DOHH2 (cell line): ENCODE data around the gene DSCAM.

Experiments
- H3F3A ChIP-seq: fragments of 200-600 bp; sonication (generic), shearing (Covaris generic); 2 replicates; pipeline ENCODE4 v1.6.0; 2016; ENCODE audit warnings: antibody characterized with exemption, mild to moderate bottlenecking; ENCODE audit not compliant: control insufficient read depth, insufficient read depth
- H3K27ac ChIP-seq: fragments of 200-600 bp; sonication (generic); 2 replicates; pipeline ENCODE4 v1.5.1; 2014; ENCODE audit warnings: low read depth, mild to moderate bottlenecking, low read length, moderate library complexity
- H3K27me3 ChIP-seq: fragments of 200-600 bp; sonication (generic); 2 replicates; pipeline ENCODE4 v1.6.1; 2014; ENCODE audit warnings: mild to moderate bottlenecking, low read length, mixed read lengths; ENCODE audit not compliant: control insufficient read depth
- H3K36me3 ChIP-seq: fragments of 200-600 bp; sonication (generic); 2 replicates; pipeline ENCODE4 v1.6.1; 2014; ENCODE audit warnings: mild to moderate bottlenecking, low read length, moderate library complexity, mixed read lengths; ENCODE audit not compliant: control insufficient read depth
- H3K4me1 ChIP-seq: fragments of 200-600 bp; sonication (generic); 2 replicates; pipeline ENCODE4 v1.6.1; 2014; ENCODE audit warnings: mild to moderate bottlenecking, low read length, mixed read lengths; ENCODE audit not compliant: control insufficient read depth
- H3K4me2 ChIP-seq: fragments of 200-600 bp; sonication (generic); 2 replicates; pipeline ENCODE4 v1.6.0; 2014; ENCODE audit warnings: mild to moderate bottlenecking, low read length, moderate library complexity
- H3K4me3 ChIP-seq: fragments of 200-600 bp; sonication (generic); 2 replicates; pipeline ENCODE4 v1.5.1; 2014; ENCODE audit warnings: mild to moderate bottlenecking, low read length, mixed read lengths
- H3K79me2 ChIP-seq: fragments of 200-600 bp; sonication (generic); 2 replicates; pipeline ENCODE4 v1.6.1; 2014; ENCODE audit warnings: mild to moderate bottlenecking, low read length, mixed read lengths; ENCODE audit not compliant: control insufficient read depth
- H3K9me2 ChIP-seq: fragments of 200-600 bp; sonication (generic); replicated peaks from 2 replicates; pipeline ENCODE4 v1.6.1; 2014; ENCODE audit warnings: mild to moderate bottlenecking, low read length, mixed read lengths; ENCODE audit not compliant: control insufficient read depth
- H3K9me3 ChIP-seq: fragments of 200-600 bp; sonication (generic); 2 replicates; pipeline ENCODE4 v1.6.1; 2014; ENCODE audit warnings: antibody characterized with exemption, low read length, mixed read lengths; ENCODE audit not compliant: control insufficient read depth, insufficient read depth
- H4K20me1 ChIP-seq: fragments of 200-600 bp; sonication (generic); 2 replicates; pipeline ENCODE4 v1.6.0; 2014; ENCODE audit warnings: low read depth, mild to moderate bottlenecking, antibody characterized with exemption, low read length, moderate library complexity; ENCODE audit not compliant: control insufficient read depth, insufficient read depth
- CTCF ChIP-seq: fragments of 200-600 bp; sonication (generic); IDR thresholded peaks from one replicate; pipeline ENCODE4 v1.5.1; 2014; ENCODE audit warnings: antibody characterized with exemption, mild to moderate bottlenecking, low read depth, low read length; ENCODE audit not compliant: poor library complexity, severe bottlenecking
- EZH2phosphoT487 ChIP-seq: fragments of 200-600 bp; sonication (generic); IDR thresholded peaks from 2 replicates; pipeline ENCODE4 v1.6.1; 2017; ENCODE audit warnings: borderline replicate concordance, mild to moderate bottlenecking, antibody characterized with exemption, low read length, moderate library complexity, mixed read lengths

Gene DSCAM

GRCh38 chr21:40602080-40602479, 244.9 kb downstream of the DSCAM start:
- Histone ChIP-seq H3K9me2 (no peaks in the 10 kb centered on the region), H3K27ac (no peak overlapping the region), H3K4me1 (no peaks in the 10 kb centered on the region), H3K4me2 (no peak overlapping the region), H3K36me3 (no peaks in the 10 kb centered on the region), H3K4me3 (no peak overlapping the region), H3F3A (no peaks in the 10 kb centered on the region), H3K27me3 (no peaks in the 10 kb centered on the region), H3K9me3 (peaks cover 2% of the 10 kb centered on the region; the same call in 1 of the 2 replicates), H4K20me1 (no peaks in the 10 kb centered on the region), H3K79me2 (no peaks in the 10 kb centered on the region)
- TF ChIP-seq CTCF (no peak), EZH2phosphoT487 (no peak)

GRCh38 chr21:40595806-40596205, 251.2 kb downstream of the DSCAM start:
- H3K9me2 ChIP-seq = no peaks in the 10 kb centered on the region
- TF ChIP-seq EZH2phosphoT487 (no peak), CTCF (no peak)
- H4K20me1 ChIP-seq = no peaks in the 10 kb centered on the region
- peaks cover 9% of the 10 kb centered on the region; the same call in 1 of the 2 replicates for H3K9me3 ChIP-seq
- H3K36me3 ChIP-seq = no peaks in the 10 kb centered on the region
- H3K27me3 ChIP-seq = no peaks in the 10 kb centered on the region
- no peak overlapping the region for H3K4me2 ChIP-seq
- H3K4me3 ChIP-seq = no peak overlapping the region
- H3F3A ChIP-seq = no peaks in the 10 kb centered on the region
- H3K4me1 ChIP-seq = no peaks in the 10 kb centered on the region
- H3K27ac ChIP-seq = no peak overlapping the region
- H3K79me2 ChIP-seq = no peaks in the 10 kb centered on the region

GRCh38 chr21:40587736-40588346, 259.1 kb downstream of the DSCAM start:
- peaks cover 7% of the 10 kb centered on the region; the same call in 1 of the 2 replicates for H3K9me3 ChIP-seq
- no peaks in the 10 kb centered on the region for H4K20me1 ChIP-seq
- H3K9me2 ChIP-seq = no peaks in the 10 kb centered on the region
- H3K27ac ChIP-seq = no peak overlapping the region
- no peaks in the 10 kb centered on the region for H3K27me3 ChIP-seq
- TF ChIP-seq EZH2phosphoT487 = no peak
- TF ChIP-seq CTCF = no peak
- H3K36me3 ChIP-seq = no peaks in the 10 kb centered on the region
- no peak overlapping the region for H3K4me2 ChIP-seq
- no peaks in the 10 kb centered on the region for H3F3A ChIP-seq
- no peaks in the 10 kb centered on the region for H3K79me2 ChIP-seq
- H3K4me3 ChIP-seq = no peak overlapping the region
- no peaks in the 10 kb centered on the region for H3K4me1 ChIP-seq
